Adrenal gland (tissue), 12 donors: Measurements from ENCODE around the gene GFM1. TPM values are rescaled to one million over a fixed set of nuclear protein-coding genes. Genes with fewer than 3 reads are reported as not detected.

Experiments used
- DNase-seq, 7 donors: peaks; one replicate each; pipeline ENCODE4 v3.0.0-alpha.2; 2019 to 2020
- H3K27ac ChIP-seq, 5 donors: fragments of 200-600 bp; sonication (generic) in 4 of 5; 1 replicate in 3 of 5; 2 replicates in 2 of 5; pipeline versions ENCODE4 v1.5.1 to v1.8.0; 2016 to 2020; ENCODE audit warnings: mild to moderate bottlenecking in 1 of 5
- H3K27me3 ChIP-seq: fragments of 200-600 bp; 2 replicates; pipeline ENCODE4 v1.8.0; 2021
- H3K36me3 ChIP-seq, 2 donors: fragments of 200-600 bp; replicated peaks in 1 of 2; 1 replicate in 1 of 2; 2 replicates in 1 of 2; pipeline versions ENCODE4 v1.5.1 to v1.8.0; 2018 to 2022
- H3K4me1 ChIP-seq, 2 donors: fragments of 200-600 bp; replicated peaks in 1 of 2; 1 replicate in 1 of 2; 2 replicates in 1 of 2; pipeline versions ENCODE4 v1.5.1 to v1.8.0; 2018 to 2021
- H3K4me3 ChIP-seq, 4 donors: fragments of 200-600 bp; sonication (generic) in 3 of 4; one replicate each; pipeline ENCODE4 v1.5.1; 2016 to 2018
- H3K9me3 ChIP-seq, 3 donors: fragments of 200-600 bp; sonication (generic) in 1 of 3; replicated peaks in 1 of 3; 1 replicate in 2 of 3; 2 replicates in 1 of 3; pipeline versions ENCODE4 v1.5.1 to v1.8.0; 2016 to 2021
- POLR2A ChIP-seq, 2 donors: fragments of 450-650 bp; IDR thresholded peaks; one replicate each; pipeline ENCODE4 v1.6.1; 2017; ENCODE audit warnings: antibody characterized with exemption in 2 of 2, mild to moderate bottlenecking in 2 of 2, moderate library complexity in 1 of 2
- WGBS, 4 donors: extraction: QIAGEN DNeasy Blood & Tissue Kit in 2 of 4; methylation state at CpG; one replicate each; pipeline versions ENCODE4 v1.1.5 to v1.1.7; 2013 to 2017; 5-methylcytosine and 5-hydroxymethylcytosine counted together
- intact Hi-C, 2 donors: fragments of 100-400 bp; cut with DNase I; formaldehyde crosslinking; loops; one replicate each; pipeline versions ENCODE4 v1.14.1 to v1.15.0; 2022 to 2023
- polyA plus RNA-seq, 3 donors: library from polyadenylated mRNA; stranded (reverse); fragments of 200-250 nt in 2 of 3; fragments of 350-450 nt in 1 of 3; fragmentation: Illumina TruSeq in 1 of 3; extraction: RNeasy Lipid Tissue Mini Kit (QIAGEN cat#74804) in 1 of 3; gene quantifications; one replicate each; pipeline ENCODE4 v1.2.3, GENCODE V29; 2013 to 2014
- total RNA-seq, 9 donors: library from RNA; depleted of rRNA in 4 of 9; stranded (reverse); fragments of >200 nt in 4 of 9; fragments of 120-200 nt in 1 of 9; fragmentation: NEBNext Ultra II Directional in 1 of 9; extraction: Animal tissue kit (Norgen Biotek cat#: 25700) in 1 of 9; gene quantifications; one replicate each; pipeline versions ENCODE4 v1.1.0 to v1.2.4, GENCODE V29; 2013 to 2023
- TF ChIP-seq, protein P1 (sequence below), 6 experiments: fragments of 450-650 bp in 4 of 6; fragments of 200-600 bp in 2 of 6; sonication (generic) in 1 of 6; IDR thresholded peaks; 1 replicate in 5 of 6; 2 replicates in 1 of 6; pipeline versions ENCODE4 v1.5.1 to v1.8.0; 2016 to 2021; ENCODE audit warnings: antibody characterized with exemption in 6 of 6, mild to moderate bottlenecking in 2 of 6, moderate library complexity in 1 of 6
- donor health status: healthy with polysubstance abuse.
- donor health status: Bipolar disorder and iron deficiency.
- donor health status: DM: yes; HTN: yes; CAD: no.
- donor health status: DM: no; HTN: no; CAD: no.
- donor health status: DM: no; HTN: no; CAD: no.
- donor health status: DM: yes; HTN: yes; CAD: no.

Gene GFM1
- total and polyA plus RNA-seq, 12 donors: 7.3 to 112 (median 56.3) TPM

GRCh38 chr3:158617982-158618875 lies 26.1 kb upstream of the GFM1 start:
- WGBS, 4 donors: 60 to 84% (median 74%) methylated on average over 1 of the region's 1 CpG
- intact Hi-C loops: no loop called here
- no peak for DNase-seq
- Histone ChIP-seq H3K4me1 (no peaks in the 10 kb centered on the region), H3K27ac (no peak overlapping the region), H3K9me3 (no peaks in the 10 kb centered on the region), H3K27me3 (no peaks in the 10 kb centered on the region), H3K4me3 (no peak overlapping the region), H3K36me3 (no peaks in the 10 kb centered on the region)
- TF ChIP-seq, protein P1, sequence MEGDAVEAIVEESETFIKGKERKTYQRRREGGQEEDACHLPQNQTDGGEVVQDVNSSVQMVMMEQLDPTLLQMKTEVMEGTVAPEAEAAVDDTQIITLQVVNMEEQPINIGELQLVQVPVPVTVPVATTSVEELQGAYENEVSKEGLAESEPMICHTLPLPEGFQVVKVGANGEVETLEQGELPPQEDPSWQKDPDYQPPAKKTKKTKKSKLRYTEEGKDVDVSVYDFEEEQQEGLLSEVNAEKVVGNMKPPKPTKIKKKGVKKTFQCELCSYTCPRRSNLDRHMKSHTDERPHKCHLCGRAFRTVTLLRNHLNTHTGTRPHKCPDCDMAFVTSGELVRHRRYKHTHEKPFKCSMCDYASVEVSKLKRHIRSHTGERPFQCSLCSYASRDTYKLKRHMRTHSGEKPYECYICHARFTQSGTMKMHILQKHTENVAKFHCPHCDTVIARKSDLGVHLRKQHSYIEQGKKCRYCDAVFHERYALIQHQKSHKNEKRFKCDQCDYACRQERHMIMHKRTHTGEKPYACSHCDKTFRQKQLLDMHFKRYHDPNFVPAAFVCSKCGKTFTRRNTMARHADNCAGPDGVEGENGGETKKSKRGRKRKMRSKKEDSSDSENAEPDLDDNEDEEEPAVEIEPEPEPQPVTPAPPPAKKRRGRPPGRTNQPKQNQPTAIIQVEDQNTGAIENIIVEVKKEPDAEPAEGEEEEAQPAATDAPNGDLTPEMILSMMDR (IDR thresholded peaks at IDR 0.05): no peak
- TF ChIP-seq POLR2A (IDR thresholded peaks at IDR 0.05): no peak

GRCh38 chr3:158625881-158626280 lies 18.4 kb upstream of the GFM1 start:
- Histone ChIP-seq H3K27me3 (no peaks in the 10 kb centered on the region), H3K4me3 (no peak overlapping the region), H3K9me3 (no peaks in the 10 kb centered on the region), H3K27ac (no peak overlapping the region), H3K4me1 (no peaks in the 10 kb centered on the region), H3K36me3 (no peaks in the 10 kb centered on the region)
- WGBS, 4 donors: 0 to 87% (median 34%) methylated on average over 1 of the region's 1 CpG
- TF ChIP-seq, protein P1 (IDR thresholded peaks at IDR 0.05): no peak
- DNase-seq: no peak
- intact Hi-C loops: no loop called here

GRCh38 chr3:158631981-158632380 lies 12.3 kb upstream of the GFM1 start:
- no peaks in the 10 kb centered on the region for H3K27me3 ChIP-seq
- no peak overlapping the region for H3K4me3 ChIP-seq
- DNase-seq: no peak
- intact Hi-C loops: no loop called here
- H3K36me3 ChIP-seq: no peaks in the 10 kb centered on the region
- H3K4me1 ChIP-seq: no peaks in the 10 kb centered on the region
- no peak for TF ChIP-seq POLR2A (IDR thresholded peaks at IDR 0.05)
- TF ChIP-seq, protein P1 (IDR thresholded peaks at IDR 0.05): no peak
- no peaks in the 10 kb centered on the region for H3K9me3 ChIP-seq
- H3K27ac ChIP-seq: no peak overlapping the region

GRCh38 chr3:158640646-158641045 lies 3.7 kb upstream of the GFM1 start:
- Histone ChIP-seq H3K27ac (no peak overlapping the region), H3K36me3 (no peaks in the 10 kb centered on the region), H3K27me3 (no peaks in the 10 kb centered on the region), H3K4me3 (no peak overlapping the region), H3K9me3 (no peaks in the 10 kb centered on the region), H3K4me1 (peaks cover 0 to 9% of the 10 kb centered on the region in 2 donors)
- intact Hi-C loops: loop anchor here in 1 of 2 donors (10.0 kb wide), 1 partner anchor 96 kb away; no protein-coding TSS in a partner anchor
- no peak for DNase-seq
- TF ChIP-seq, protein P1 (IDR thresholded peaks at IDR 0.05): no peak
- no peak for TF ChIP-seq POLR2A (IDR thresholded peaks at IDR 0.05)
- 71 to 85% (median 77%) methylated on average over 7 of the region's 7 CpGs for WGBS, 4 donors
